ENCODE measurements around the gene RASSF7.
A peak's percentile ranks its signal among the peaks of the same experiment; 100 is the strongest.

The RASSF7 gene

DNA sequence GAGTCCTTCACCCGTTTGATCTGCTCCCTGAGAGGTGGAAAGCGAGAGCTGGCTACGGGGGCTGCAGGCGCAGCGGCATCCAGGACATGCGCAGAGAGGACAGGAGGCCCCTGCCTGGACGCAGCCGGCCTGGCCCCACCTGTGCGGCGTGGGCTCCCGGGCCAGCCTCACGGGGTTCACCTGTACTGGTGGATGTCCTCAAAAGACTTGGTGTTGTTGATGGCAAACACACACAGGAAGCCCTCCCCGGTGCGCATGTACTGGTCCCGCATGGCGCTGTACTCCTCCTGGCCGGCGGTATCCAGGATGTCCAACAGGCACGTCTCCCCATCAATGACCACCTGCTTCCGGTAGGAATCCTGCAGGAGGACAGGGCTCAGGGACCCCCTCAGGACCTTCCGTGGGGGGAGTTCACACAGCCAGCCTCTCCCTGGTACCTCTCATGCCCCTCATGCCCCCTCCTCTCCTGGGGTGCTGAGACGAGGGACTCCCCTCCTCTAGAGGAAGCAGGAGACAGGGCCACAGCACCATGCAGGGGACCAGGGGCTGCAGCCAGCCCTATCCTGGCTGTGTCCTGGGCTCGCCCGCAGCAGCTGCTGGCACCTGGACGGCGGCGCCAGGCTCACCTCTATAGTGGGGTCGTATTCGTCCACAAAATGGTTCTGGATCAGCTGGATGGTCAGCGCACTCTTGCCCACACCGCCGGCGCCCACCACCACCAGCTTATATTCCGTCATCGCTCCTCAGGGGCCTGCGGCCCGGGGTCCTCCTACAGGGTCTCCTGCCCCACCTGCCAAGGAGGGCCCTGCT lies 27.0 kb upstream of the RASSF7 start:
- no peak for DNase-seq

DNA sequence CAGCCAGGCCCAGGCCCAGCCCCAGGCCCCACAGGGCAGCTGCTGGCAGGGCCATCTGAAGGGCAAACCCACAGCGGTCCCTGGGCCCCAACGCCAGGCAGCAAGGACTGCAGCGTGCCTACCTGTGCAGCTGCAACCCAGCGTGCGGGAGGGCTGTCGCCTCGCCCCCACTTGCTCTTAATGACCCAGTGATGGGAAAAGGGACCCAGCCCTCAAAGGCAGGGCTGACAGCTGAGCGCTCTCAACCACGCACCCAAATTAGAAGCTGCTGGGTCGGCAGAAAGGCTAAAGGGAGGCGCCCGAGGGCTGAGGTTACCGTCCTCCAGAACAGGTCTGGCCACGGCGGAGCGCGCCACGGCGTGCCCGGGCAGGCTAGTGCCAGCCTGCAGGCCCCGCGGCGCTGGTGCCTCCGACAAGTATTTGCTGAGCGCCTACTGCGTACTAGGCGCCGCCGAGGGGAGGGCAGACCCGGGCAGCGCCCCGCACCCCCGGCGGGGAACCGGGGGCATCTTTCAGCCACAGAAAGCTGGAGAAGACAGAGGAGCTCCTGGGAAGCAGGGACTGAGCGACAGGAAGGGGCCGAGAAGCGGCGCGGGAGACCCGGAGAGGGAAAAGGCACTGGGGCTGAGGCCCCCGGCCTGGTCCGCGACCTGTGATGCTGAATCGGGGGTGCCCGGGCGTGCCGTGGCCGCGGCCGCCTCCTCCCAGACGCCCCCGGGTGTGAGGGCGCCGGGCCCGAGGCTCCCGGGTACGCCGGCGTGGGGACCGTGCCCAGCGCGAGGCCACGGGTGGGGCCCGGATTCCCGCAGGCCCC lies 26.2 kb upstream of the RASSF7 start:
- DNase-seq: no peak

DNA sequence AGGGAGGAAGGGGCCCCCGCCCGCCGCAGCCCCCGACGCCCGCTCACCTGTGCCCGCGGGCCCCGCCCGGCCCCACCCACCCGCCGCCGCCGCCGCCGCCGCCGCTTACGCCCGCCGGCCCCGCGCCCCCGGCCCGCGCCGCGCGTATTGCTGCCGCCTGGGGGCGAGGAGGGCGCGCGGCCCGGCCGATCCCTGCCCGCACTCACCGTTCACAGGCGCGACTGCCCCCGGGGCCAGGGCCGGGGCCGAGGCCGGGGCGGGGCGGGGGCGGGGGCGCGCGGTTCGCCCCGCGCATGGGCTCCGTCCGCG lies 25.6 kb upstream of the RASSF7 start:
- no peak for DNase-seq

DNA sequence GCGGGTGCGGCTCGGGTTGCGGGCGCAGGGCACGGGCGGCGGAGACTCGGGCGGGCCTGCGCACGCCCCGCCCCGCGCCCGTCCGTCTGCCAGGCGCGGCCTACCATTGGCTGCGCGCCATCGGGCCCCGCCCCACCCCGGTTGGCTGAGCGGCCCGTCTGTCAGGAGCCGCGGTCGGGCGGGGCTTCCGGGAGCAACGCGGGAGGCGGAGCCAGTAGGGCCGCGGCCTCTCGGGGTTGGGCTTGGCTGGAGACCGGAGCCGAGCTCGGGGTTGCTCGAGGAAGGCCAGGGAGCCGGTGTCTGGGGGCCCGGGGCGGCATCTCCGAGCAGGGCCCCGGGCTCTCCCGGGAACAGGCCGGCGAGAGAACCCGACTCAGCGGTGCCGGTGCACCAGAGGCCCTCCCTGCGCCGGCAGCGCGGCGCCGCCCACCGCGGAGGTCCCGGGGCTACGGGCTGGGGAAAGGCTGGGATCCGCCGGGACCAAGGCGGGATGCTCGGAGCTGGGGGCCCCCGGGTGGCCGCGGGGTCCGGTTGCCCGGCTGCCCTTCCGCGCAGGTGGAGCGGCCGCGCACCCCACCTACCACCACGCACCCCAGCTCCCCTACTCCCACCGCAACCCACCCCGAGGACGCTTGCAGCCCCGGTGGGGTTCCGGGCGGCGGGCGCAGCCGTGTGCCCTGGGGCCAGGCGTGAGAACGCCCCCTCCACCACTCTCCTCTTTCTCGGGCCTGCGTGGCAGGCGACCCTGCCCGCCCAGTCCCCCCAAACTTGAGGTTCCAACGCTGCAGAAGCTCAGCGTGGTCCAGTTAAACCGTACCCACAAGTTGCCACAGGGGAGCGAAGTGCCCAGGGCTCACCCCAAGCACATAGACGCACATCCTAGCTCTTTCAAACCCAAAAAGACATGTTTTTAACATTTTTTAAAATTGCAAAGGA lies 25.0 kb upstream of the RASSF7 start, which contains the start of gene HRAS:
TSS of gene HRAS (minus strand) at position 58 of the 936 bp plus-strand sequence.
- DNase-seq: peak; percentile 70

DNA sequence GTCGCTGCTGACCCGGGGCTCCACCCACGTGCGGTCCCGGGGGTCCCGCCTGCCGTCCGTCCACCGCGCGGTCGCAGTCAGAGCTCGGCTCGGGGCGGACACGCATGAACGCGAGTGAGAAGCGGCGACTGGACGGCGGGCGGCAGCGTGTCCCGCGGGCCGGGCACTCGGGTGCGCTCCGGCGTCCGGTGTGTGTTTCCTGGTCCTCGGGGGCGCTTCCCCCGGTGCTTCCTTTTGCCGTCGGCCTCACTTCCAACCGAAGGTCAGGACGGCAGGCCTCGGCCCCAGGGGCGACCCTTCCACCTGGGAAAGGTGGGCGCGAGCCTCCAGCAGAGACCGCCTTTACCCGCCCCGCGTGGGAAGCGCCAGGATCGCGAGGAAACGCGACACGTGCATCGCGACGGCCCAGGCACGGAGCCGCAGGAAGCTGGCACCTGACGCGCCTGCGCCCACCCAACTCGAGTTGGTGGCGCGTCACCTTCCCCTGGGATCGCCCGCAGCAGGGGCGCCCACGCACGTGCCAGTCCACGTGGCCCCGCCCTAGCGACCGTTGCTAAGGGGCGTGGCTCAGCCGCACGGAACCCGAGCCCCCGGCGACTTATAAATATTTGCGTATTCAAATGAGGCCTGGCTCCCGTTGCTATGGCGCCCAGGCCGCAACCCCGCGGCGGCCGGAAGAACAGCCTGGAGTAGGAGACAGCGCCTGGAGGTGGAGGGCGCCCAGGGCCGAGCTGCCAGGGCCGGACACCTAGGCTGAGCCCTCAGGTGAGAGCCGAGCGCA lies 23.7 kb upstream of the RASSF7 start, which contains the start of gene LRRC56:
TSS of gene LRRC56 (plus strand) at position 687 of the 781 bp plus-strand sequence. CDS start 3,158 bp downstream, outside the sequence.
- peak; percentile 38 for DNase-seq

DNA sequence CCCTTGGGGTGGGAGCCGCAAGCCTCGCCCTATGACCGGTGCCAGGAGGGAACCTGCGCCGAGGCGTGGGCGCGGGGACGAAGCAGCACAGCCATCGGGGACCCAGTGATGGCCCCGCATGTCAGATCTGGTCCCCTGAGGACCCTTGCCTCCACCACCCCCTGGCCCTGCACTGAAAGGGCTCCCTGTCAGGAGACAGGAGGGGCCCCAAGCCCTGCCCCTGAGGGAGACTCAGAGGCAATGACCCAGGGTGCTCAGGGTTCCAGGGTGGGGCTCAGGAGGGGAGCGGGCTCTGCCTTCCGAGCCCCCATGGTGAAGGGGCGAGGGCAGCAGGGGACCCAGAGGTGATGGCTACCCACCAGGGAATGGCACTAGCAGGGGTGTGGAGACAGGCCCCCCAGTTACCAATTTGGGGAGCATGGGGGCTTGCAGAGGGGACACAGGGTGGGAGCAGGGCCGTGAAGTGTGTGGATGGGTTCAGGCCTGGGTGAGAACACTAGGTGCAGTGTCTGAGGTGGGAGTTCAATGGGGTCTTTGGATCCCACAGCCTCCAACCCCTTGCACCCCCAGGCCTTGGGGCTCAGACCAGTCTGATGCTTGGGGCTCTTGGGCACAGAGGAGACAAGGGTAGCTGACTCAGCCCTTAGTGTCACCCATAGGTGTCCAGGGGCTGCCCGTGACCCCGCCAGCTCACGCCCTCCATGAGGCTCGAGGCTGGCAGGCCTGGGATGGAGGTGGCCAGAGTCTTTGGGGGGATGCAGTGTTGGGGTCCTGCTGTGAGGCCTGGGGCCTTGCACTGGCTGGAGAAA lies 22.9 kb upstream of the RASSF7 start:
- no peak for DNase-seq

DNA sequence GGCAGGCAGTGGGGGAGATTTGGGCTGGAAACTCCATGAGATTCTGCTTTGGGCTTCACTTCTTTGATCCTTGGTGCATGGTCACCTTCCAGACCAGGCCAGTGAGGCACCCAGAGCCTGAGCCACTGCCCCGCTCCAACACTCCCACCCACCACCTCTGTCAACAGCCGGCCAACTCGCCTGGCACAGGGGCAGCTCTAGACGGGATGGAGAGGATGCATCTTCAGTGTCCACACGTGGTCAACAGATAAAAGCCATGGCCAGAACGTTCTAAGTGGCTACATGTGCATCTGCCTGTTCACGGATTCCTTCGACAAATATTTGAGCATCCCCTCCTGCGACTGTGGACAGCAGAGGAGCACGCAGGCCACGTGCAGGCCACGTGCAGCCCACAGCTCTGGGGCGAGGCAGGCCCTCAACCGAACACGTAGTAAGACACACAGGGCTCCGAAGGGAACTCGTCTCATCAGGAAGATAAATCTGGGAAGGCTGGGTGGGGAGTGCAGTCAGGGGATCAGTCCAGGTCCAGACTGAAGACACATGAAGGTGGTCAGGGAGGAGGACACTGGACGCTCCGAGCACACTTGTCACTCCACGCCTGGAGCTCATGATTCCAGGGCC lies 22.2 kb upstream of the RASSF7 start:
- no peak for DNase-seq

DNA sequence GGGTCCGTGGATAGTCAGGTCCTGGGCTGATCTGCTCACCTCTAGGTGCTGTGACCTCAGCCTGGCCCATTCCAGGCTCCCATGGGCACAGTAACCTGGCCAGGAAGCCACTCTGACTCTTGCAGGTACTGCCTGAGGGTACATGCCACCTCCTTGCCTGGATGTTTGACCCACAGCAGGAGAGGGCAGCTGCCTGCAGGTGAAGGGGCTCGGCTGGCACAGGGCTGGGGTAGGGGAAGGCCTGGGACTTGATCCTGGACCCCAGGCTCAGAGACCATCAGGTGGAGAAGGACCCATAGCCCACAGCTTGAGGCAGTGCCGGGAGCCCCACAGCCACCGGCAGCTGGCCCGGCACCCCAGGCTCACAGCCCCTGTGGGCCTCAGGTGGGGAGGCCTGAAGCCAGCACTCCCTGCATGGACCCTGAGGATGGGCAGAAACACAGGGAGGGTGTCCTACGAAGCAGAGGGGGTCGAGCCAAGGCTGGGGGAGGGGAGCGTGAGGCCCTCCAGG lies 20.7 kb upstream of the RASSF7 start:
- no peak for DNase-seq

DNA sequence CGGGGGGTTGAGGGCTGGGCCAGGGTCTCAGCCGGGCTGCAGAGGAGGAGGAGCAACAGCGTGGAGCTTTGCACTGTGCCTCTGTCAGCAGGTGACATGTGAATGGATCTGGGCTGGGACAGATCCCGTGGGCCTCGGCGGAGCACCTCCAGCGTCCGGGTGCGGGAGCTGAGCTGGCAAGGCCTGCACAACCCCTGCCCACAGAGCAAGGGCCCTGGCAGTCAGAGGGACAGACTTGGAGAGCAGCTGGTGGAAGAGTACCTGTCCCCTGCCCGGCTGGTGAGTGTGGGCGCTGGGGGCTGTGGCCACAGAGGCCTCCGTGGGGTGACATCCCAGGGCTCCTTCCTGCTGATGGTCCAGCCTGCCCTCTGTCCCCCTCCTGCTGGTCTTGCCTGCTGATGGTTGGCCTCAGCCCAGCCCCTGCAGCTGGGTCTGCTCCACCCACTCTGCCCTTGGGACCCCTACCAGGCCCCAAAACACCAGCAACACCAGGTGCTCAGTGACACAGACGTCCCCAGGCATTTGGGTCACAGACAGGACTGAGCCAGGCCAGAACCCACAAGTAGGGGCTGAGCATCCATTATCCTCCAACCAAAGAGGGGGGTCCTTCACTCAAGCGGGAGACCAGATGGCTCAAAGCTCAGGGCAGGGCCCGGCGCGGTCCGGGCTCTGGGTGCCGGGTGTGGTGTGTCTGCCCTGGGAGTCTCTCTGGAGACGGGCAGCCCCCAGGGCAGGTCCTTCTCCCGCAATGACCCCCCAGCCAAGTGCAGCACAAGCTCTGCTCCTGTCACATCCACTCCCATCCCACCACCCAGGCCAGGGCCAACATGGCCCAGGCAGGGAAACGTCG lies 20.0 kb upstream of the RASSF7 start:
- DNase-seq: no peak

DNA sequence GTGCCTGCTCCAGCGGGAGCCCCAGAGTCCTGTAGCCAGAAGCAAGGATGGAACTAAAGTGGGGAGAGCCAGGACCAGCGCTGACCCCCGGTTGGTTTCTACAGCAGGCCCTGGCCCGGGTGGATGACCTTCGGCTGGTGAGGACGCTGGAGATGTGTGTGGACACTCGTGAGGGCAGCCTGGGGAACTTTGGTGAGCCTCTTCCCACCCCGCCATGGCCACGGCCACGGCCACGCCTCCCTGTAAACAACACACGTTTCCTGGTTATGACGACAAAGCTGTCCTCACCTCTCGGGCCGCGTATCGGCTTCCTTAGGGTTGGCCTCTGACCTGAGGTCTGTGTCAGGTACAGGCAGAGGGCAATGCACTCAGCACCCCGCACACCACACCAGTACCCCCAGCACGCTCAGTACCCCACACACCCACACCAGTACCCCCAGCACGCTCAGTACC lies 19.3 kb upstream of the RASSF7 start:
- DNase-seq: no peak

DNA sequence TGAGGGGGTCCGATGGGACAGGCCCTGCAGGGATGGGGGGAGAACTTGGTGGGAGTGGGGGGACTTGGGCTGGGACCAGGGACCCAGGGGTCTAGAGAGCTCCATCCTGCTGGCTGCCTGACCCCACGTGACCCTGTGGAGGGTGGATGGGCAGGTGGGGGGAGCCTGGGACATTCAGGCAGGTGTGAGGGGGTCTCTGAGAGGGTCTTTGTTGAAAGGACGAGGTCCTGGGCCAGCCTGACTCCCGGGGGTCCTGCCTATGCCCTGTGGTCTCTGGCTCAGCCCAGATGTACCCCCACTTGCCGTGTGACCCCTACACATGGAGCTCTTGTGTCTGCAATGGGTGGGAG lies 16.0 kb upstream of the RASSF7 start:
- no peak for DNase-seq

DNA sequence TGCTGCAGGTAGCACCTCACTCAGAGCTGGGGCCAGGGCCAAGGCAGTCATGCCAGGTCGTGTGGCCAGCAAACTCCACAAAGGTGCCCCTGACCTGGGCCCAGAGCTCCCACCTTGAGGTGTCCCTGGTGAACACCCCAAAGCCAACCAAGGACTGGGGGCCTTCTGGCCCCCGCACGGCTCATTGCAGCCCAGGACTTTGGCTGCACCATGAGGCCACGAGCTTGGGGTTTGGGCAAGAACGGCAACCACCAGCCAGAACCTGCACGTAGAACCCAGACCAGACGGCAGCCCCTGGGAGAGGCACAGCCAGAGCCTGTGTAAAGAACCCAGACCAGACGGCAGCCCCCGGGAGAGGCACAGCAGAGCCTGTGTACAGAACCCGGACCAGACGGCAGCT lies 15.6 kb upstream of the RASSF7 start:
- DNase-seq: no peak

DNA sequence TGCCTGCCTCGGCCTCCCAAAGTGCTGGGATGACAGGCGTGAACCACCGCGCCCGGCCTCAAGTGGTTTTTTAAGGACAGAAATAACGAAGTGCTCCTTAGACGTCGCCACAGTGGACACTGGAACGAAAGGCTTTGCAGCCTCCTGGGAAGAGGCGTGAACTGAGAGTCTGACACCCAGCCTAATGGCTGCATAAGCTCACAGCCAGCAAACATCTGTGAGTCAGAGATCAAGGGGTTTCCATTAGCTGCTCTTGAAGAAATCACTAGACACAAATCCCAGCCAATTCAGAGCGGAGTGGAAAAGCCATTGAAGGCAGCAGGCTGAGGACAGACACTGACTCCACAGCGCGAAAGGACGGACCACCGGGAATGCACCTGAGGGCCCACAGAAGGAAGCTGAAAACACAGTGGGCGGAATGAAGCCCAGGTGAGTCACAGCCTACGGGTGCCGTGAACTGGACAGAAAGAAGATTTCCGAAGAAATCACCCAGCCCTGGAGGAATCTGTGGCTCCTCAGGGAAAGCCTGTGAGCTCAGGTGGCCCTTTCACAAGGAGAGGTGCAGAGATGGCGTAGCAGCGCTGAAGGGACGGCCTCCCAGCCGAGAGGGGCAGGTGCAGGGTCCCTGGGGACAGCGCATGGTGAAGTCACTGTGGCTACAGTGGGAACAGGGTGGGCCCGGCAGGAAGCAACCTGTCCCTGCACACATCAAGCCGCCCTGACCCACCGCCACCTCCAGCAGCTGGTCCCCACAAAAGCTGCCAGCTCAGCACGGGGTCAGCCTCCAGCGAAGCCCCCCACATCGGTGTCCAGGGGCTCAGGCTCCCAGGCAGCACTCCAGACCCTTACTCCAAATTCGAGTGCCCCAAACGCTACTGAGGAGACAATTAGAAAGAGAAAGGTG lies 11.8 kb upstream of the RASSF7 start:
- DNase-seq: no peak

DNA sequence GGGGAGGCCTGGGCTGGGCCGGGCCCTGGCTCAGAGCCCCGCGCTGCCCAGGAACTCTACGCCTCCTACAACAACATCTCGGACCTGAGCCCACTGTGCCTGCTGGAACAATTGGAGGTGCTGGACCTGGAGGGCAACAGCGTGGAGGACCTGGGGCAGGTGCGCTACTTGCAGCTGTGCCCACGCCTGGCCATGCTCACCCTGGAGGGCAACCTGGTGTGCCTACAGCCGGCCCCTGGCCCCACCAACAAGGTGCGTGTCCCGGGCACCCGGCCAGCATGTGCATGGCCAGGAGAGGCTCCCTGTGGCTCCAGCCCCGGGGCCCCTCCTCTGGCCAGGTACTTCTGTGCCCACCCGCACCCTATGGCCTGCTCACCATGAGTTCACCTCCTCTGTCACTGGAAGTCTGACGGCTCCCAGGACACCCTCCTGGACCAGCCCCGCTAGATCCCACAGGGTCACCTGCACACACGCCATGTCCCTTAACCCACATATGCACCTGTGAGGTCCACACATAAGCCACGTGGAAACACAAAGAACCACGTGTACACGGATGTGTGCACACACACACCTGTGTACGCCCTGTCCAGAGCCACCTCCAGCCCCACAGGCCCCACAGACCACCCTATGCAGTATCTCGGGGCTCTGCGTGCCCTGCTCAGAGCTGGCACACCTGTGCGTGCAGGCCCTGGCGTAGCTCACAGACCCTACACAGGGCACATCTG lies 10.6 kb upstream of the RASSF7 start:
- no peak for DNase-seq

DNA sequence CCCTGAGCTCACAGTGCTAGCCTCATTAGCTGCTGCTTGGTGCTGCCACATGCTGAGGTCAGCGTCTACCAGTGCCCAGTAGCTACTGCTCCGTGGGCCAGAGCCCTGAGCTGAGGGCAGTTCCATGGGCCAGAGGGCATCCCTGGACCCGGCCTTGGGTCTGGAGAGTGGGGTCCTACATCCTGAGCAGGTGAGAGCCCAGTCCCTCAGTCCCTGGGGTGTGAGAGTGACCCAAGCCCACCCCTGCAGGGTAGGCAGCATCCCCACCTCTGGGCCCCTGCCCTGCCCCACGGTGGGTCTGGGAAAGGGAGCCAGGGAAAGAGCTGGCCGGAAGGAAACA lies 10.1 kb upstream of the RASSF7 start:
- no peak for DNase-seq

DNA sequence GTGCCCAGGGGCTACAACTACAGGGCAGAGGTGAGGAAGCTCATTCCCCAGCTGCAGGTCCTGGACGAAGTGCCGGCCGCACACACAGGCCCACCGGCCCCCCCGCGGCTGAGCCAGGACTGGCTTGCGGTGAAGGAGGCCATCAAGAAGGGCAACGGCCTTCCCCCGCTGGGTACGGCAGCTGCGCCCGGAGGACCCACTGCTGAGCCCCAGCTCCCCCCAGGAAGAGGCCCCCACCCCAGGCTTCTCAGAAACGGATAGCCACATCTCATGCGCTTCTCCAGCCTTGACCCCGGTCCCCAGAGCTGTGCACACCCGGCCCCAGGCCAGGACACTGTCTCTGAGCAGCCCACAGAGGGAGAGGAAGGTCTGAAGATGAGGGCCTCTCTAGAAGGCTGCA lies 9.6 kb upstream of the RASSF7 start:
- no peak for DNase-seq

DNA sequence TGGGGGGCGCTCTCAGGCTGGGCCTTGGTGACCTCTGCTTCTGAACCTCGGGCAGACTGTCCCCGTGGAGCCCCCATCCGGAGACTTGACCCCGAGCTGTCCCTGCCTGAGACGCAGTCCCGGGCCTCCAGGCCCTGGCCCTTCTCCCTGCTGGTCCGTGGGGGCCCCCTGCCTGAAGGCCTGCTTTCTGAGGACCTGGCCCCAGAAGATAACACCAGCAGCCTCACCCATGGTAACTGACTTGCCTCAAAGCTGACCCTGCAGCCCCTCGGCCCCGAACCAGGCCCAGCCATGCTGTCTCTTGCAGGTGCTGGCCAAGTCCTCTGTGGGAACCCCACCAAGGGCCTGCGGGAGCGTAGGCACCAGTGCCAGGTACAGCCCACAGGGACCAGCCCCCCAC lies 9.2 kb upstream of the RASSF7 start:
- no peak for DNase-seq
